ENCODE results near the gene SMARCAD1. TPM values are rescaled to one million over a fixed set of nuclear protein-coding genes. Genes with fewer than 3 reads are reported as not detected.

The SMARCAD1 gene
- total and polyA plus RNA-seq, 2 experiments from 2014 or later = 14.7 to 58.1 TPM

DNA sequence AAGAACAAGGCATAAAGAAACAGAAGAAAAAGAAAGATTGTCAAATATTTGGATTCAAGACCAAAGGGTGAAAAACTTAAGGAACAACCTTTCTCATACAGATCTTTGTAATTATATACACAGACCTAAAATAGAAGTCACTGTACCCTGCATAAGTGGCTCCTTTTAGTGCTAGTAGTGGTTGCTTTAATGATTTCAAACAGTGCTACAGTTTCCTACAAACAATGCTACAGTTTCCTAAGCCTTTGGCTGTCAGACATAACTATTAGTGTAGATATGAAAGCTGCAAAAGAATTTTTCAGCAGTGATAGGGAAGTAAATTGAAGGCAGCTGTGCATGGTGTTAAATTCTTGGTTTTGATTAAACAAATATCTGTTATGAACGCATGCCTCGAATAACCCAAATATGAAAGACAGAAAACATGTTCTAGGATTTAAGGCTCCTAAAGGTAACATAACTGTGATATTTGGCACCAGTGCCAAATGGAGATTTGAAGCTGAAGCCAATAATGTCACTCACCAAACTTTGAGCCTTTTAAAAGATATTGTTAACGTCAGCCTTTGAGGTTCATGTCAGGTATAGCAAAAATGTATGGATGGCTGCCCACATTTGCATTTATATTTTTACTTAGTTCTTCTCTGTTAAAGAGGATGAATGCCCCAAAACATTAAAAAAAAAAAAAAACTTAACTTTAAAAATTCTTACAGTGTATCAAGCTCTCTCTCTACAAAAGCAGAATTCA, 36.6 kb downstream of the SMARCAD1 start:
- H3K27ac ChIP-seq = no peak overlapping the region
- H3K9me2 ChIP-seq (replicated peaks; ENCODE audit: insufficient read depth) = no peaks in the 10 kb centered on the region
- H3K79me2 ChIP-seq = peaks cover 3% of the 10 kb centered on the region
- H2AFZ ChIP-seq = no peak overlapping the region
- no peaks in the 10 kb centered on the region for H3K27me3 ChIP-seq
- DNase-seq (ENCODE audit: low spot score) = no peak
- no peak overlapping the region for H3K4me2 ChIP-seq
- TF ChIP-seq EZH2phosphoT487 (IDR thresholded peaks at IDR 0.05; ENCODE audit: low read depth, severe bottlenecking, unreplicated experiment) = no peak
- TF ChIP-seq CTCF (IDR thresholded peaks at IDR 0.05; ENCODE audit: poor library complexity) = no peak
- TF ChIP-seq EZH2 (IDR thresholded peaks at IDR 0.05; ENCODE audit: borderline replicate concordance) = no peak
- no peak overlapping the region for H3K4me3 ChIP-seq
- H4K20me1 ChIP-seq (ENCODE audit: insufficient read depth, poor library complexity, severe bottlenecking) = no peaks in the 10 kb centered on the region
- no peaks in the 10 kb centered on the region for H3K4me1 ChIP-seq (ENCODE audit: insufficient read depth)
- H3K36me3 ChIP-seq (replicated peaks; ENCODE audit: insufficient read depth, low read depth) = no peaks in the 10 kb centered on the region
- H3K9me3 ChIP-seq (ENCODE audit: low read depth) = no peaks in the 10 kb centered on the region
- WGBS (ENCODE audit: low lambda C conversion rate, missing lambda C conversion rate) = 91% methylated on average over 3 of the region's 3 CpGs

GRCh38 chr4:94244829-94245185, 37.1 kb downstream of the SMARCAD1 start:
- no peaks in the 10 kb centered on the region for H3K36me3 ChIP-seq (replicated peaks; ENCODE audit: insufficient read depth, low read depth)
- WGBS (ENCODE audit: low lambda C conversion rate, missing lambda C conversion rate) = 87% methylated on average over 2 of the region's 2 CpGs
- TF ChIP-seq EZH2 (IDR thresholded peaks at IDR 0.05; ENCODE audit: borderline replicate concordance) = no peak
- TF ChIP-seq EZH2phosphoT487 (IDR thresholded peaks at IDR 0.05; ENCODE audit: low read depth, severe bottlenecking, unreplicated experiment) = no peak
- no peak for TF ChIP-seq CTCF (IDR thresholded peaks at IDR 0.05; ENCODE audit: poor library complexity)

DNA sequence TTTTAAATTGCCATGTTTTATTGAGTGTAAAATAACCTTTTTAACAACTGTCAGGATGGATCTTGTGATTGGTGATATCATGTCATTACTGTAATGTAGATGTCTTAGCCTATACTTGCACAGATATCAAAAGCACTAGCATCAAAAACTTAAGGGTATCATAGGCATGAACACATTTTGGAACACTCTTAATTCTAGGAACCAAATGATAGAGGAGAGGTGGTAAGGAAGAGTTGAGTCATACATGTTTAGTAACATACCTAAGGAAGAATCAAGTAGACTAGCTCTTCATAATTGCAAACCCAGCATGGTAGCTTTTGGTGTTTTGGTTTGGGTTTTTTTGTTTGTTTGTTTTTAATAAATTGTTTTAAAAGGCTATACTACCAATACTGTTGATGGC, 43.4 kb downstream of the SMARCAD1 start:
- Histone ChIP-seq H3K36me3 (replicated peaks; ENCODE audit: insufficient read depth, low read depth) (no peaks in the 10 kb centered on the region), H3K79me2 (no peaks in the 10 kb centered on the region), H3K27ac (no peak overlapping the region), H3K4me1 (ENCODE audit: insufficient read depth) (no peaks in the 10 kb centered on the region), H3K4me3 (no peak overlapping the region), H3K4me2 (no peak overlapping the region), H3K9me2 (replicated peaks; ENCODE audit: insufficient read depth) (no peaks in the 10 kb centered on the region), H4K20me1 (ENCODE audit: insufficient read depth, poor library complexity, severe bottlenecking) (no peaks in the 10 kb centered on the region), H2AFZ (no peak overlapping the region), H3K27me3 (no peaks in the 10 kb centered on the region), H3K9me3 (ENCODE audit: low read depth) (no peaks in the 10 kb centered on the region)
- no peak for DNase-seq (ENCODE audit: low spot score)
- TF ChIP-seq CTCF (IDR thresholded peaks at IDR 0.05; ENCODE audit: poor library complexity) = no peak
- TF ChIP-seq EZH2phosphoT487 (IDR thresholded peaks at IDR 0.05; ENCODE audit: low read depth, severe bottlenecking, unreplicated experiment) = no peak
- no peak for TF ChIP-seq EZH2 (IDR thresholded peaks at IDR 0.05; ENCODE audit: borderline replicate concordance)

More at GRCh38 chr4:94244829-94245185, 37.1 kb downstream of the SMARCAD1 start:
- Histone ChIP-seq H3K9me2 (replicated peaks; ENCODE audit: insufficient read depth) (no peaks in the 10 kb centered on the region), H3K27me3 (no peaks in the 10 kb centered on the region), H3K9me3 (ENCODE audit: low read depth) (no peaks in the 10 kb centered on the region), H3K4me3 (no peak overlapping the region), H4K20me1 (ENCODE audit: insufficient read depth, poor library complexity, severe bottlenecking) (no peaks in the 10 kb centered on the region), H3K79me2 (peaks cover 3% of the 10 kb centered on the region), H3K27ac (no peak overlapping the region), H3K4me2 (no peak overlapping the region), H2AFZ (no peak overlapping the region), H3K4me1 (ENCODE audit: insufficient read depth) (no peaks in the 10 kb centered on the region)
- no peak for DNase-seq (ENCODE audit: low spot score)
